Heart left ventricle (tissue), 16 donors: ENCODE results near the gene MRFAP1. TPM values are rescaled to one million over a fixed set of nuclear protein-coding genes. Genes with fewer than 3 reads are reported as not detected.

ENCODE experiments used
- ATAC-seq, 4 donors: fragments of 200-7000 bp; cut with Tn5 transposase; one replicate each; pipeline ENCODE4 v1.9.1; 2020 to 2022; ENCODE audit warnings: moderate library complexity in 4 of 4, mild to moderate bottlenecking in 3 of 4, moderate number of reproducible peaks in 1 of 4
- DNase-seq, 5 donors: peaks; one replicate each; pipeline ENCODE4 v3.0.0-alpha.2; 2020
- H3K27ac ChIP-seq, 12 donors: fragments of 200-600 bp; sonication (generic) in 4 of 12; one replicate each; pipeline versions ENCODE4 v1.5.0 to v1.8.0; 2016 to 2022; ENCODE audit warnings: mild to moderate bottlenecking in 2 of 12
- H3K27me3 ChIP-seq, 9 donors: fragments of 200-600 bp; sonication (generic) in 2 of 9; one replicate each; pipeline versions ENCODE4 v1.5.1 to v1.8.0; 2016 to 2022; ENCODE audit warnings: mild to moderate bottlenecking in 3 of 9
- H3K36me3 ChIP-seq, 9 donors: fragments of 200-600 bp; sonication (generic) in 2 of 9; one replicate each; pipeline versions ENCODE4 v1.5.0 to v1.8.0; 2018 to 2022; ENCODE audit warnings: mild to moderate bottlenecking in 2 of 9
- H3K4me1 ChIP-seq, 12 donors: fragments of 200-600 bp; sonication (generic) in 4 of 12; one replicate each; pipeline versions ENCODE4 v1.5.0 to v1.8.0; 2016 to 2022; ENCODE audit warnings: mild to moderate bottlenecking in 3 of 12
- H3K4me3 ChIP-seq, 12 donors: fragments of 200-600 bp; sonication (generic) in 4 of 12; one replicate each; pipeline versions ENCODE4 v1.5.0 to v1.8.0; 2017 to 2022; ENCODE audit warnings: mild to moderate bottlenecking in 9 of 12, moderate library complexity in 4 of 12
- H3K9me3 ChIP-seq, 12 donors: fragments of 200-600 bp; sonication (generic) in 4 of 12; one replicate each; pipeline versions ENCODE4 v1.5.0 to v1.8.0; 2016 to 2022; ENCODE audit warnings: mild to moderate bottlenecking in 1 of 12
- CTCF ChIP-seq, 12 donors: fragments of 200-600 bp; sonication (generic) in 4 of 12; IDR thresholded peaks; one replicate each; pipeline versions ENCODE4 v1.5.0 to v1.8.0; 2018 to 2022; ENCODE audit warnings: antibody characterized with exemption in 12 of 12, mild to moderate bottlenecking in 5 of 12
- POLR2A ChIP-seq, 2 donors: fragments of 450-650 bp; IDR thresholded peaks; one replicate each; pipeline ENCODE4 v1.6.1; 2017; ENCODE audit warnings: antibody characterized with exemption in 2 of 2, mild to moderate bottlenecking in 2 of 2, moderate library complexity in 2 of 2
- WGBS, 4 donors: extraction: QIAGEN DNeasy Blood & Tissue Kit in 2 of 4; methylation state at CpG; one replicate each; pipeline versions ENCODE4 v1.1.5 to v1.1.7; 2013 to 2018; 5-methylcytosine and 5-hydroxymethylcytosine counted together
- intact Hi-C, 10 donors: fragments of 100-400 bp; cut with DNase I; formaldehyde crosslinking; loops; one replicate each; pipeline versions ENCODE4 v1.11.1 to v1.14.2; 2022
- polyA plus RNA-seq, 2 donors: library from polyadenylated mRNA; stranded (reverse); fragments of 200-250 nt; gene quantifications; one replicate each; pipeline ENCODE4 v1.2.3, GENCODE V29; 2013
- total RNA-seq, 9 donors: library from RNA; depleted of rRNA in 2 of 9; stranded (reverse); fragments of >200 nt in 2 of 9; fragmentation: NEBNext Ultra II Directional in 3 of 9; extraction: Animal tissue kit (Norgen Biotek cat#: 25700) in 3 of 9; gene quantifications; one replicate each; pipeline versions ENCODE4 v1.1.0 to v1.2.4, GENCODE V29; 2016 to 2023
- donor health status: ischemic (EF 13 %, LVEDD 7.1; RV severe dilation, severe dysfunction).
- donor health status: healthy with polysubstance abuse.
- donor health status: DM: no; HTN: yes; CAD: no.
- donor health status: DM: no; HTN: no; CAD: no.
- donor health status: ischemic (EF 25% LVEDD 6.9; RV normal size, moderate dysfunction).
- donor health status: ischemic (EF 25% LVEDD 5.7; RV mildly dilated, moderate dysfunction).
- donor health status: healthy.
- donor health status: DM: yes; HTN: yes; CAD: no.
- donor health status: ischemic (EF 35%, LVEDD 5.7; RV mildly dilated, moderate dysfunction).
- donor health status: nonischemic (EF 11% LVEDD 7.7; RV severe dilation, severe dysfunction).
- donor health status: DM: yes; HTN: yes; CAD: no.
- donor health status: PGD.
- donor health status: ischemic (EF 29% LVEDD 5.4; RV normal size, mild dysfunction).
- donor health status: nonischemic (EF 23%, LVEDD 6.1; RV moderate dilation, normal function).

Gene MRFAP1
- total and polyA plus RNA-seq, 11 donors = 162 to 514 (median 239) TPM

GRCh38 chr4:6633091-6633906 is 7.2 kb upstream of the MRFAP1 start:
- ATAC-seq (peak in 1 of 4 donors; percentile 75), DNase-seq (no peak)
- no peaks in the 10 kb centered on the region for H3K27me3 ChIP-seq

GRCh38 chr4:6634746-6635145 is 5.7 kb upstream of the MRFAP1 start:
- Histone ChIP-seq H3K4me1 (peaks cover 0 to 6% (median 2%) of the 10 kb centered on the region in 12 donors), H3K36me3 (no peaks in the 10 kb centered on the region), H3K4me3 (no peak overlapping the region), H3K9me3 (no peaks in the 10 kb centered on the region), H3K27ac (no peak overlapping the region), H3K27me3 (no peaks in the 10 kb centered on the region)
- TF ChIP-seq POLR2A (IDR thresholded peaks at IDR 0.05) (no peak), CTCF (IDR thresholded peaks at IDR 0.05) (no peak)
- DNase-seq = no peak
- 93 to 96% (median 95%) methylated on average over 9 of the region's 9 CpGs for WGBS, 4 donors
- no peak for ATAC-seq
- intact Hi-C loops = no loop called here

More at GRCh38 chr4:6633091-6633906, 7.2 kb upstream of the MRFAP1 start:
- Histone ChIP-seq H3K4me1 (no peaks in the 10 kb centered on the region), H3K27ac (no peak overlapping the region), H3K9me3 (no peaks in the 10 kb centered on the region), H3K4me3 (no peak overlapping the region), H3K36me3 (no peaks in the 10 kb centered on the region)
- TF ChIP-seq CTCF (IDR thresholded peaks at IDR 0.05) = no peak
- no peak for TF ChIP-seq POLR2A (IDR thresholded peaks at IDR 0.05)
- 86 to 89% (median 87%) methylated on average over 10 of the region's 10 CpGs for WGBS, 4 donors
- intact Hi-C loops = no loop called here

GRCh38 chr4:6639137-6639680 is 1.3 kb upstream of the MRFAP1 start:
- Histone ChIP-seq H3K27me3 (no peaks in the 10 kb centered on the region), H3K36me3 (peaks cover 0 to 25% (median 19%) of the 10 kb centered on the region in 9 donors), H3K27ac (no peak overlapping the region), H3K4me1 (peaks cover 7 to 38% (median 28%) of the 10 kb centered on the region in 12 donors), H3K4me3 (peak overlapping the region in 1 of 12 donors; percentile 91), H3K9me3 (no peaks in the 10 kb centered on the region)
- ATAC-seq (no peak), DNase-seq (no peak)
- TF ChIP-seq CTCF (IDR thresholded peaks at IDR 0.05) (no peak), POLR2A (IDR thresholded peaks at IDR 0.05) (no peak)
- intact Hi-C loops = no loop called here
- 92 to 98% (median 95%) methylated on average over 14 of the region's 14 CpGs for WGBS, 4 donors
